GM18873 (cell line): Measurements from ENCODE around the gene DOC2B.
"Not testable (repeated sequence)": the region's sequence is repeated elsewhere in the genome, so short reads cannot be mapped to it uniquely, and the experiment has no call there.

Source experiments
- ATAC-seq: cut with Tn5 transposase; IDR thresholded peaks from one replicate; pipeline ENCODE4 v1.9.1; 2021; ENCODE audit warnings: mild to moderate bottlenecking, moderate library complexity, moderate number of reproducible peaks; ENCODE audit not compliant: unreplicated experiment, low FRiP score

DOC2B gene

DNA sequence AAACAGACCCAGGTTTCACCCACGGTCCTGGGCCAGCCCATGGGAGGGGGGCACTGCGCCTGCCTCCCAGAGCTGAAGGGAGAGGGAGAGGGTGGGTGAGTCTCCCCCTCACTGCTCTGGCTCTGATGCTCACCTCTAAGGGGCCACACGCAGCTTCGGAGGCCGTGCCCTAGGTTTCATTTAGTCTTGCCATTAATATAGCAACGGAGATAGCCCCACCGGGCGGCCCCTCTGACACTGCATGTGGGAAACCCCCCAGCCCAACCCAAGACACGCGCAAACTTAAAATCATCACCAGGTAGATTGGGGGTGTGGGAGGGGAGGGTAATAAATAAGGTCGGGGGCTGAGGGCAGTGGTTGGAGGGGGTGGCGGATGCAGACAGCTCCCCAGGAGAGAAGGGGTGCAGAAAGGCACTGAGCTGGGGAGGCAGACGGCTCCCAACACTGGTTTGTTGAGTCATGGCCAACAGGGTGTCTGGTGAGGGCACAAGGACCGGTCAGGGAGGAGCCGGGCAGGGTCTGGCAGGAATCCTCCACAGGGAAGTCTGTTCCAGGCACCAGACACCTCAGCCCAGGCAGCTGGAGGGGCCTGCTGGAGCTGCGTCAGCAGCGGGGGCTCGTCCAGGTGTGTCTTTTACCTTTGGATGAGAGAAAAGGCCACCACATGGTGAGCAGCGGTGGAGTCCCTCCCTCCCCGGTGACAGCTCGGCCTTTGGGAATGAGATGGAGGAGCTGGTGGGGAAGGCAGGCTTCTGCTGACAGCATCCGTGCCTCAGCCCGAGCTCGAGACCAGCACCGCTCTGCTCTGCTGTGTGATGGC, 32.0 kb upstream of the DOC2B start:
- ATAC-seq: no peak

DNA sequence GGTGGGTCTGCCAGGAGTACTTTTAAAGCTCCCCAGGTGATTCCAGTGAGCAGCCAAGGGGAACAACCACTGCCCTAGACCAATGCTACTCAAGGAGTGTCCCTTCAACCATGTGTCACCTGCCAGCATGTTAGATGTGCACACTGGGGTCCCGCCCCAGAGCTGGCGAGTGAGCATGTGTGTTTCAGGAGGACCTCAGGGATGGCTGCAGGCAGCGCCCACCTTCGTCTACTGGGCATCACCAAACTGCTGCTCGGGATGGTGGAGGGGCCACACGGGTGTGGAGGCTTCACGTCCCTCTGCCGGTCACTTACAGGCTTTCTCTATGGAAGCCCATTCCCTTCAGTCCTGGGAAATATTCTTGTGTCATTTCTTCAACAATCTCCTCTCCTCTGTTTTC, 29.0 kb upstream of the DOC2B start:
- ATAC-seq: no peak

DNA sequence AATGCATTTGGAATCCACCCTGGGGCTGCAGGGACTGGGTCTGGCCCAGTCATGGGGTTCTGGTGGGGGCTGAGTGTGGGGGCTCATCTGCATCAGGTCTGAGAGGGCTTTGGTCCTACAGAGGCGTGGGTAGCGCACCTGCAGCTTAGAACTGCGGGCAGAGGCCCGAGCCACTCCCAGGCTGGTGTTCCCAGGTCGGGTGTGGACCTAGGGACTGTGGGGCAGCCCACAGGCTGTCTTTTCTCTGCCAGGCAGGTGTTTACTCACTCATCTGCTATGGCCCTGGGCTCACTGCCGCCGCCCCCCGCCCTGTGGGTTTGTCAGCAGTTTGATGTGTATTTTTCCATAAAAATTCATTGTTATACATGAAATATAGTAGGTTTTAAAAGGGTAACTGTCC, 27.0 kb upstream of the DOC2B start:
- no peak for ATAC-seq

DNA sequence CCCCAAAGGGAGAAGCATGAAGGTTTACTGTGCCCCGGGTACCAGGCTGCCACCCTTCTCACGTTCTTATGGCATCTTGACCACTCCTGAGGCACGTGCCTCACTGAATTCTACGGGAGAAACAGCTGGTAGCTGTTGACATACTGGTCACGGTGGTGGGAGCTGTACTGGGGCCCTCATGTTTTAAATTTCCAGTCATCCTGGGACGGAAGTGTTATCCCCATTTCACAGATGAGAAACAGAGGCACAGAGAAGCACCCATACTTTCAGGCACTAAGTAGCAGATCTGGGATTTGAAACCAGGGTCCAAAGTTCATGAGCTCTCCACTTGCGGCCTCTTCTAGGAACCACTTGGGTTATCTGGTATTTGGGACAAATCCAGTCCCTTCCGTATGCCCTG, 26.3 kb upstream of the DOC2B start:
- no peak for ATAC-seq

DNA sequence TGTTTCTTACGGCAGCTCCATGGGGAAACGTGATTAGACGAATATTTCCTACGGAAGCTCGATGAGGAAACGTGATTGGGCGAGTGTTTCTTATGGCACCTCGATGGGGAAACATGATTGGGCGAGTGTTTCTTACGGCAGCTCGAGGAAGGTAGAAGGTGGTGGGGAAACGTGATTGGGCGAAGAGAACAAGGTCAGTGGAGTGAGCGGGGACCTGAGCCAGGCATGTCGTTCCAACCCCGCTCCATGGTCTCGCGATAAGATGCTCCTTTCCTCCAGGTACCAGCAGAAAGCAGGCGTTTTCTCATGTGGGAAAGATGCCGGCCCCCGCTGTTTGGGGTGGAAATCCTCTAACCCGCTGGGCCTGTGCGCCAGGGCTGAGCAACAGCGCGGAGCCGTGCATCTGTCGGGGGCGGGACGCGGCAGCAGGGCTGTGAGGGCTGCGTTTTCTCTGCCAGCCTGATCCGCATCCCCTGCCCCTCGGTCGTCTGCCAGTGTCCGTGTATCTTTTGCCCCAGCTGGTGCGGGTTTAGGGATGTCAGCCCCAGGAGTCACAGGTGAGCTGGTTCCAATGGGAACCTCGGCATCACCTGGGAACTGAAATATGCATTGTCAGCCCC, 25.6 kb upstream of the DOC2B start:
- no peak for ATAC-seq

DNA sequence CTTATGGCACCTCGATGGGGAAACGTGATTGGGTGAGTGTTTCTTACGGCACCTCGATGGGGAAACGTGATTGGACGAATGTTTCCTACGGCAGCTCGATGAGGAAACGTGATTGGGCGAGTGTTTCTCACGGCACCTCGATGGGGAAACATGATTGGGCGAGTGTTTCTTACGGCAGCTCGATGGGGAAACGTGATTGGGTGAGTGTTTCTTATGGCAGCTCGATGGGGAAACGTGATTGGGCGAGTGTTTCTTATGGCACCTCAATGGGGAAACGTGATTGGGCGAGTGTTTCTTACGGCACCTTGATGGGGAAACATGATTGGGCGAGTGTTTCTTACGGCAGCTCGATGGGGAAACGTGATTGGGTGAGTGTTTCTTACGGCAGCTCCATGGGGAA, 25.0 kb upstream of the DOC2B start:
- not testable (repeated sequence) for ATAC-seq

DNA sequence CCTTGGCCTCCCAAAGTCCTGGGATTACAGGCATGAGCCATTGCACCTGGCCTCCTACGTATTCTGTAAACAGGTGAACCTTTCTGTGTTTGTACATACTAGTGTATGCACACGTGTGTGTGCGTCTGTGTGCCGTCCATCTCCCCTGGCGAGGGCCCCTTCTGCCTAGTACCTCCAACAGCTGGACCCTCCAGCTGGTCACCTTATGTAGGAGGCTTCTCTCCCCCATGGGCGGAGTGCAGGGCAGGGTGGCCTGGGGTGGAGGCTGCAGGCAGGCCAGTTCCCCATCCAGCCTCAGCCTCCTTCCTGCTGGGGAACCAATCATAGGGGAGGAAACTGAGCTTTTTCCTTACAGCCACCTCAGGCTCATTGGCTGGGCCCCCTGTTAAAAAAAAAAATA, 24.4 kb upstream of the DOC2B start:
- no peak for ATAC-seq

DNA sequence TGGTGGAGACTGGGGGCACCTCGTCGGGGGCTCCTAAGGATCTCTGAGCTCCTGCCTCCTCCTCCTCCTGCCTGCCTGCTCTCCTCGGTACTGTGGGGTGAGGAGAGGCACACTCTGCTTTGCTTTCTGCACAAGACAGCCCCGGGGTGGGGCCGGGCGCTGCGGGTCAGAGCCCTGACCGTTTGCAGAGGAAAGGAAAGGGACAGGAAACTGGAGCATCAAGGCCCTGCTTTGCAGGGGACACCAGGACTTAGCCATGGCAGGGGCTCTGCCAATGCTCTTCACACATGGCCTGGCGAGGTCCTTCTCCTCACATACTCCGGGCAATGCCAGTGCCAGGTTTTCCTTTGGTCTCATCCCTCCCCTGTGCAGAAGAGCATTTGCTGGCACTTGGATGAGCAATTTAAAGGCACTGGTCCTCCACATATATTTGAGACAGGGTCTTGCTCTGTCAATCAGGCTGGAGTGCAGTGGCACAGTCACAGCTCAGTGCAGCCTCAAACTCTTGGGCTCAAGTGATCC, 23.8 kb upstream of the DOC2B start:
- ATAC-seq: no peak

DNA sequence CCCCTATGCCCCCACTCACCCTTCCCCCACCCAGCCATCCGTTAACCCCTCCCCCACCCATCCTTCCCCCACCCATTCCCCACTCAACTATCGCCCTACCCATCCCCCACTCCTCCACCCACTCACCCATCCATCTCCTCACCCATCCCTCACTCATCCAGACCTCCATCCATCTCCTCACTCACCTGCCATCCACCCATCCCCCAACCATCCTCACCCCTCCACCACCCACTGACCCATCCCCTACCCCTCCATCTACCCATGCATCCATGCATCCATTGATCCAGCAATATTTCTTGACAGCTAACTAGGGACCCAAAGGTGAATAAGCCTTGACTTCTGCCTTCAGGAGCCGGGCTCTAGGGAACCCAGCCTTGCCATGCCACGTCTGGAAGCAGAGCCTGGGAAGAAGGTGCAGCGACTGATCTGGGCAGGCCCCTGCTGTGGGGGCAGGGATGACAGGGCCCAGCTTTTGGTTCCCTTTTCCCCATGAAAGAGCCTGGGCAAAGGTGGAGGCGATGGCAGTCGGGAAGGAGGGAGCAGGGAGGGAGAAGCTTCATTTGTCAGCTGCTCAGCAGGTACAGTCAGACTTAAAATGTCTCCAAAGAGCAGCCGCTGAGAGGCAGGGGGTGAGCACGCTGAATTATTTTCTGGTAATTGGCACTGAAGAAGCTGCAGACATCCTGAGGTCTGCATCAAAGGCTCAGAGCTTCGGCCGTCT, 23.1 kb upstream of the DOC2B start:
- no peak for ATAC-seq

DNA sequence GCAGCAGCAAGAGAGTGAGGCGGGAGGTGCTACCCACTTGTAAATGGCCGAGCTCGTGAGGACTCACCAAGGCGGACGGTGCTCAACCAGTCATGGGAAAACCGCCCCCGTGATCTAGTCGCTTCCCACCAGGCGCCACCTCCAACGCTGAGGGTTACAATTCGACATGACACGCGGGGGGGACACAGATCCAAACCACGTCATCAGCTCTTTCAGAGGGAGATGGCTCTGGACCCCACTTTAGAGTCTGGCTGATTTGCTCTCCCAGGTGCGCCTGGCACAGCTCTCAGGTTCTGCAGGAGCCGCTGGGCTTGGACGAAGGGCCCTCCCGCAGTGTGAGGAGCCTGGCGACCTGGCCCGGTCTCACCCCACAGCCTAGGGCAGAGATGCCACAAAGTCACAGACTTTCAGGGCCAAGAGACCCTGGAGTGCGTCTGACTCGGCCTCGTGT, 21.1 kb upstream of the DOC2B start:
- no peak for ATAC-seq

DNA sequence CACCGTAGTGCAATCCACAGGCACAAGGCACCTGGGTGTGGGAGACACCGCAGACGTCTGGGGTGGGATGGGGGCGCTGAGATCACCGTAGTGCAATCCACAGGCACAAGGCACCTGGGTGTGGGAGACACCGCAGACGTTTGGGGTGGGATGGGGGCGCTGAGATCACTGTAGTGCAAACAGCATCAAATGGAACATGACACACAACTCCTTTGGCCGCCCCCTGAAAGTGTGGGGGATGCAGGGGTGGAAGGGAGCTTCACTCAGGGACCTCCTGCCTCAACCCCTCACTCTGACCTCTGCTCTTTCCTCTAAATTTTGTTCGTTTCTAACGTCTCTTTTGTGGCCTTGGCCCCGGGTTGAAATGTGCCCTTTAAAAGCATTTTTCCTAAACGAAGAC, 20.3 kb upstream of the DOC2B start:
- ATAC-seq: not testable (repeated sequence)

DNA sequence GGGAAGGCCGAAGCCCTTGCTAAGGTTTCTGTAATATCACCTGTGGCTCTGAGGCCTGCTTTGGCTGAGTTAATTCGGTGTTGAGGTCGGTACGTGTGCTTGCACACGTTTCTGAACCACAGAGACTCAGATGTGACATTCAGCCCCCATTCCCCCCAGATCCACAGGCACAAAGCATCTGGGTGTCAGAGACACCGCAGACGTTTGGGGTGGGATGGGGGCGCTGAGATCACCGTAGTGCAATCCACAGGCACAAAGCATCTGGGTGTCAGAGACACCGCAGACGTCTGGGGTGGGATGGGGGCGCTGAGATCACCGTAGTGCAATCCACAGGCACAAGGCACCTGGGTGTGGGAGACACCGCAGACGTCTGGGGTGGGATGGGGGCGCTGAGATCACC, 19.8 kb upstream of the DOC2B start:
- not testable (repeated sequence) for ATAC-seq

DNA sequence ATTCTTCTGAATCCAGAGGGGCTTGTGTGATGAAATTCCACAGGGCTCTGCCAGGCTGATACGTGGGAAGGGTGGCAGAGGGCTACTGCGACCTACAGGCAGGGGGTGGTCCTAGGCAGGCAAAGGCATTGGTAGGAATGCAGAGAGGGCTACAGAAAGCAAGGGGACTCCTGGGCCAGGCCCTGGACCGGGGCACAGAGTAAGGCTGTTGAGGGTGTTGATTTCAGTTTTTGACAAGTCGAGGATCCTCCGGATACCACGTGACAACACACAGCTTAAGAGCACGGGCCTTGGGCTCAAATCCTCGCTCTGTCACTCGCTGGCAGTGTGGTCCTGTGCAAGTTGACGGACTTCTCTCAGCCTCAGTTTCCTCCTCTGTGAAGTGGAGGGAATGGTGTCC, 19.1 kb upstream of the DOC2B start:
- ATAC-seq: no peak

DNA sequence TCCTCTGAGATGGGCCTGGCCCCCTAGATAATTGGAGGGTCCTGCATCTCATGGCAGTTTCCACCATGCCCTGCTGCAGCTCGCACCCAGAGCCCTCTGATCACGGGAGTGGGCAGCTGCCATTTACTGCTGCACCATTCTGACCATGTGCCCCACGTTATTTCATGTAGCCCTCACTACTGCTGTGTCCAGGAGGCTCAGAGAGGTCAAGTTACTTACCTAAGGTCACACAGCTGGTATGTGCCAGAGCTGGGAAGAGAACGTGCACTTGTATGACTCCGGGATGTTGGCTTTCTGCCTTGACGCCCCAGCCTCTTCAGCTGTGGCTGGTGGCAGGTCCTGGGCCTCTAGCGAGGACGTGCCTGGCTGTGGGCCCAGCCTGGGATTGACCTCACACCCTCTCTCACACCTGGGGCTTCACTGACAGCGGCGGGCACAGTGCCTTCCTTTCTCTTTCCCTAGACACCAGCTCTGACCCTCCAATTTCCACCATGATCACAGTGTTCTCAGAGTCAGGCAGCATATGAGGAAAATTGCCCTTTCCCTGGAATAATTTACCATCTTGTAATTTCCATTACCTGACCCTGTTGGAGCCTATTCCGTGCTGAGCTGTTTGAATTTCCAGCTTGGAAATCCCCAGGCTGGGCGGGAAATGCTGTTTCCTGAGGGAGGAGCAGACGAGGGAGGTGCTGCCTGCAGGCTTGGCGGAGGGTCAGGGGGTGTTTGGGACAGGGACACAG, 18.5 kb upstream of the DOC2B start:
- ATAC-seq: no peak

DNA sequence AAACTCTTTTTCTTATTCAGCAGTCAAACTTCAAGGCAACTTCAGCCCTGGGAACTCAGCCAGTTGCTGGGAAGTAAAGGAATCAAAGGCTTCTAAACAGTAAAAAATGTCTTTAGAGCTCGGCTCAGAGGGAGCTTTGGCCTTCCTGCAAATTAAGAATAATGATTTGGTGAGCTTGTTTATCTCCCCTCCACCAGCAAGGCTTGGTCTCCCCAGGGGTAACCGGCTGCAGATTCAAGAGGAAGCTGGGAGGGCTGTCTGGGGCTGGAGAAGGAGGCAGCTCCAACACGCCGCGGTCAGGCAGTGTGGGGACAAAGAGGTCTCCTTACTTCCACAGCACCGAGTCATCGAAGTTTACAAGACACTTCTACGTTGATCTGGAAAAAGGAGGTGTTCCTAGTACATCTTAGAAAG, 17.7 kb upstream of the DOC2B start:
- no peak for ATAC-seq

DNA sequence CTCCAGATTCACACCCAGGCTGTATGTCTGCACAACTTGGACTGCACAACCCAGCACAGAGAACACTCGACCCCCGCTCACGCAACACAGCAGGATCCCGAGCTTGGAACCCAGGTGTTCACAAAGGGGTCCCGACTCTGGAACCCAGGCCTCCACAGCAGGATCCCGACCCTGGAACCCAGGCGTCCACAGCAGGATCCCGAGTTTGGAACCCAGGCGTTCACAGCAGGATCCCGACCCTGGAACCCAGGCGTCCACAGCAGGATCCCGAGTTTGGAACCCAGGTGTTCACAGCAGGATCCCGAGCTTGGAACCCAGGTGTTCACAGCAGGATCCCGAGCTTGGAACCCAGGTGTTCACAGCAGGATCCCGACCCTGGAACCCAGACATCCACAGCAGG, 16.8 kb upstream of the DOC2B start:
- ATAC-seq: not testable (repeated sequence)

DNA sequence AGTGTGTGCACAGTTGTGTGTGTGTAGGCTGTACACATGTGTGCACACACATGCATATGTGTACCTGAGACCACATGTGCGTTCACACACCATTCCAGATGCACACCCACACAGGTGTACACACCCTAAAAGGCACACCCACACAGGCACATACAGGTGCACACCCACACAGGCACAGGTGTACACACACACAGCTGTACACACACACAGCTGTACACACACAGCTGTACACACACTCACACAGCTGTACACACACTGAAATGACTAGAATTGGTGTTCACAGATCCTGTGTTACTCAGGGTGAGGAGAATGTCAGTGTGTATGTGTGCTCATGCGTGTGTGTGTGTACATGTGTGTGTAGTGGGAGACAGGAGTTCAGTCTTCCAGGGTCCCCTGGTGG, 15.9 kb upstream of the DOC2B start:
- ATAC-seq: no peak

DNA sequence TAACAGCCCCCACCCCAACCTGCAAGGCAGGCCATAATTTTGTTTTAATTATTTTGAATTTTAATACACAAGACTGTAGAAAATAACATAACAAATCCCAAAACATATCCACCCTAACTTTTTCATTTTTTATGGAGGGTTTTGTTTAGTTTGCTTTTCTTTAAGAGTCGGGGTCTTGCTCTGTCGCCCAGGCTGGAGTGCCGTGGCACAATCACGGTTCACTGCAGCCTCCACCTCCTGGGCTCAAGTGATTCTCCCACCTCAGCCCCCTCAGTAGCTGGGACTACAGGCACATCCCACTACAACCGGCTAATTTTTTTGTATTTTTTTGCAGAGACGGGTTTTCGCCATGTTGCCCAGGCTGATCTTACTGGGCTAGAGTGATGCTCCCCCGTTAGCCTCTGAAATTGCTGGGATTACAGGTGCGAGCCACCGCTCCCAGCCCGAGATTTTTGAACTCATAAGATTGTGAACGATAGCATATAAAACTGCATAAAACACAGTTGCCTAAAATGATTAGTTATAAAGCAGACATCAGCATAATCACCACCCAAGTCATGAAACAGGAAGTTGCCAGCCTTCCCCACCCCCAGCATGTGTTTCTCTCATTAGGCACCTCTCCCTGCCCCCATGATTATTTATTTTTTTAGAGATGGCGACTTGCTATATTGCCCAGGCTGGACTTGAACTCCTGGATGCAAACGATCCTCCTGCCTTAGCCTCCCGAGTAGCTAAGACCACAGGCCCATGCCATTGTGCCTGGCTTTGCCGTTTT, 13.6 kb upstream of the DOC2B start:
- no peak for ATAC-seq

DNA sequence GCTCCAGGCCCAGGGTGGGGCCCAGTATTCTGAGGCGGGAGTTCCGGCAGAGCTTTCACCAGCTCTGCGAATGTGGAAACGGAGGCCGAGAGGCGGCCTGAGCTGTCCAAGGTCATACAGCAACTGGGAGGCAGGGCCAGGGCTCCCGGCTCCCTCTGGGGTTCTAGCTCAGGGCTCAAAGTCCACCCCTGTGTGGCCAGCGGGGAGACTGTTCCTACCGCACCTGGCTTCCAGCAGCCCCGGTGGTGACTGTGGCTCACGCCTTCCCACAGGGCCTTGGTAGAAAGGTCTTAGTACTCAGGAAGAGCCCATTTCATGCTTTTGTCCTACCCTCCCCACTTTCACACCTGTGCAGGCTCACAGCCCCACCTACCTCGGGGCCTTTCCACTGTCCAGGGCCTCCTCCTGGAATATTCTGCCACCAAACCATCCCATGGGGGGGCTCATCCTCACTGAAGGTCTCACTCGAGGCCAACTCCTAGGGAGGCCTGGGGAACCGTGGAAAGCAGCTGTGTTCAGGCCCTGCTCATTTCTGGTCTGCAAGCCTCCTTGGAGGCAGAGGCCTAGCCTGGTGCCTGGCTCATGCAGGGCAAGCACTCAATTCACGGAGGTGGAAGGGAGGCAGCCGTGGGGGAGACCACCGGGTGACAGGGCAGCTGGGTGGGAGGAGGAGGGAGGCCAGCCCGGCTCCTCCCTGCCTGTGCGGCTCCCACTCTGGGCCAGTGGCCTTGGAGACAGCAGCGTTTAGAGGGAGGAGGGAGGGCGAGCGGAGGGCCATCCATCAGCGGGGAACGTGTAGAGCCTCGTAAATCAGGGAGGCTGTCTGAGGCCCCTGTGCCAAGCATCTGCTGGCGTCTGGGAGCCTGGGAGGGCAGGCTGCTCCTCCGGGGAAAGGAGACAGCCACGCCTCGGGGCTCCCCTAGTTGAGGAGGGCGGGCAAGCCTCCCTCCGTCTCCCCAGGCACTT, 12.7 kb upstream of the DOC2B start:
- ATAC-seq: no peak
